Caco-2 (cell line): ENCODE results near the gene RPH3AL. TPM values are rescaled to one million over a fixed set of nuclear protein-coding genes. Genes with fewer than 3 reads are reported as not detected.

Experiments used
- BruUV-seq: library from RNA; stranded (reverse); fragments of 400-500 nt; replicated peaks from 2 replicates; lab custom pipeline; 2021; lab: Mats Ljungman, UMichigan
- CTCF ChIA-PET: fragments of 300-600 bp; sonication (Branson Sonifier 250); formaldehyde crosslinking; loops from one replicate; lab custom pipeline; 2022; ENCODE audit warnings: antibody characterized with exemption; lab: Charles Lee
- POLR2A ChIA-PET: fragments of 300-600 bp; sonication (Branson Sonifier 250); formaldehyde crosslinking; loops from one replicate; lab custom pipeline; 2022; ENCODE audit warnings: antibody characterized with exemption; lab: Charles Lee
- DNase-seq, 2 experiments: peaks; one replicate each; pipeline versions ENCODE4 v3.0.0 to v3.0.0-alpha.2; 2020 to 2022
- H3K27me3 ChIP-seq: replicated peaks from 2 replicates; pipeline ENCODE4 v1.6.0; 2011; ENCODE audit warnings: low read length; ENCODE audit not compliant: control insufficient read depth, insufficient read depth
- H3K36me3 ChIP-seq: 2 replicates; pipeline ENCODE4 v1.5.1; 2011; ENCODE audit warnings: low read length; ENCODE audit not compliant: control insufficient read depth, insufficient read depth
- H3K4me1 ChIP-seq: fragments of 250-450 bp; sonication (Bioruptor Pico); 2 replicates; pipeline ENCODE4 v1.5.1; 2020; ENCODE audit warnings: mild to moderate bottlenecking
- H3K4me3 ChIP-seq: 2 replicates; pipeline ENCODE4 v1.5.1; 2011; ENCODE audit warnings: low read depth, mild to moderate bottlenecking, control low read depth, low read length
- H3K9me3 ChIP-seq: fragments of 250-450 bp; sonication (Bioruptor Pico); 2 replicates; pipeline ENCODE4 v1.5.1; 2020; ENCODE audit warnings: mild to moderate bottlenecking, moderate library complexity
- H3K27ac Mint-ChIP-seq: one replicate; pipeline ENCODE4 v1.8.0; 2022; ENCODE audit warnings: mixed read lengths; ENCODE audit not compliant: unreplicated experiment
- H3K27me3 Mint-ChIP-seq: one replicate; pipeline ENCODE4 v1.8.0; 2022; ENCODE audit warnings: mixed read lengths; ENCODE audit not compliant: insufficient read depth, unreplicated experiment
- H3K36me3 Mint-ChIP-seq: one replicate; pipeline ENCODE4 v1.8.0; 2022; ENCODE audit warnings: mild to moderate bottlenecking, mixed read lengths; ENCODE audit not compliant: insufficient read depth, unreplicated experiment
- H3K4me1 Mint-ChIP-seq: one replicate; pipeline ENCODE4 v1.8.0; 2022; ENCODE audit warnings: low read depth, mixed read lengths; ENCODE audit not compliant: unreplicated experiment
- H3K4me3 Mint-ChIP-seq: one replicate; pipeline ENCODE4 v1.8.0; 2022; ENCODE audit warnings: mild to moderate bottlenecking, moderate library complexity, mixed read lengths; ENCODE audit not compliant: unreplicated experiment
- H3K9me3 Mint-ChIP-seq: one replicate; pipeline ENCODE4 v1.8.0; 2022; ENCODE audit warnings: mixed read lengths; ENCODE audit not compliant: unreplicated experiment
- intact Hi-C: fragments of 100-400 bp; cut with micrococcal nuclease; formaldehyde crosslinking; loops from one replicate; pipeline ENCODE4 v1.10.0; 2022; ENCODE audit not compliant: unreplicated experiment
- total RNA-seq: library from RNA; stranded (reverse); gene quantifications from 2 replicates; pipeline ENCODE4 v1.2.3, GENCODE V29; 2022
- TF ChIP-seq, protein P1 (sequence below), 2 experiments: fragments of 200-600 bp in 1 of 2; IDR thresholded peaks; 1 replicate in 1 of 2; 2 replicates in 1 of 2; pipeline versions ENCODE4 v1.5.1 to v1.8.0; 2011 to 2022; ENCODE audit warnings: antibody characterized with exemption in 1 of 2, control low read depth in 1 of 2, inconsistent platforms in 1 of 2, low read depth in 1 of 2, low read length in 1 of 2, mild to moderate bottlenecking in 1 of 2, moderate library complexity in 1 of 2; ENCODE audit not compliant: insufficient read depth in 1 of 2, severe bottlenecking in 1 of 2, unreplicated experiment in 1 of 2

RPH3AL gene
- total RNA-seq, 1 experiment from 2014 or later: 36.0 TPM

GRCh38 chr17:213286-214105 lies 139.1 kb downstream of the RPH3AL start:
- CTCF ChIA-PET: no interaction called here
- Histone ChIP-seq H3K4me3 (no peak overlapping the region), H3K27me3 (no peaks in the 10 kb centered on the region), H3K36me3 (no peaks in the 10 kb centered on the region; the same call in 1 of the 2 replicates), H3K9me3 (0 out of 2 replicates have a peak, but pooled peaks cover 2% of the 10 kb centered on the region), H3K4me1 (no peaks in the 10 kb centered on the region)
- Mint-ChIP-seq H3K4me3 (no peak overlapping the region), H3K9me3 (no peaks in the 10 kb centered on the region), H3K36me3 (peaks cover 10% of the 10 kb centered on the region), H3K27ac (no peak overlapping the region), H3K4me1 (no peaks in the 10 kb centered on the region), H3K27me3 (no peaks in the 10 kb centered on the region)
- intact Hi-C loops: no loop called here
- DNase-seq: peak in 1 of 2 experiments; percentile 27
- POLR2A ChIA-PET: no interaction called here
- no TSS peak for BruUV-seq
- TF ChIP-seq, protein P1, sequence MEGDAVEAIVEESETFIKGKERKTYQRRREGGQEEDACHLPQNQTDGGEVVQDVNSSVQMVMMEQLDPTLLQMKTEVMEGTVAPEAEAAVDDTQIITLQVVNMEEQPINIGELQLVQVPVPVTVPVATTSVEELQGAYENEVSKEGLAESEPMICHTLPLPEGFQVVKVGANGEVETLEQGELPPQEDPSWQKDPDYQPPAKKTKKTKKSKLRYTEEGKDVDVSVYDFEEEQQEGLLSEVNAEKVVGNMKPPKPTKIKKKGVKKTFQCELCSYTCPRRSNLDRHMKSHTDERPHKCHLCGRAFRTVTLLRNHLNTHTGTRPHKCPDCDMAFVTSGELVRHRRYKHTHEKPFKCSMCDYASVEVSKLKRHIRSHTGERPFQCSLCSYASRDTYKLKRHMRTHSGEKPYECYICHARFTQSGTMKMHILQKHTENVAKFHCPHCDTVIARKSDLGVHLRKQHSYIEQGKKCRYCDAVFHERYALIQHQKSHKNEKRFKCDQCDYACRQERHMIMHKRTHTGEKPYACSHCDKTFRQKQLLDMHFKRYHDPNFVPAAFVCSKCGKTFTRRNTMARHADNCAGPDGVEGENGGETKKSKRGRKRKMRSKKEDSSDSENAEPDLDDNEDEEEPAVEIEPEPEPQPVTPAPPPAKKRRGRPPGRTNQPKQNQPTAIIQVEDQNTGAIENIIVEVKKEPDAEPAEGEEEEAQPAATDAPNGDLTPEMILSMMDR (IDR thresholded peaks at IDR 0.05; ENCODE audit: insufficient read depth in 1 of 2, low read depth in 1 of 2, low read length in 1 of 2, severe bottlenecking in 1 of 2, unreplicated experiment in 1 of 2): no peak

DNA sequence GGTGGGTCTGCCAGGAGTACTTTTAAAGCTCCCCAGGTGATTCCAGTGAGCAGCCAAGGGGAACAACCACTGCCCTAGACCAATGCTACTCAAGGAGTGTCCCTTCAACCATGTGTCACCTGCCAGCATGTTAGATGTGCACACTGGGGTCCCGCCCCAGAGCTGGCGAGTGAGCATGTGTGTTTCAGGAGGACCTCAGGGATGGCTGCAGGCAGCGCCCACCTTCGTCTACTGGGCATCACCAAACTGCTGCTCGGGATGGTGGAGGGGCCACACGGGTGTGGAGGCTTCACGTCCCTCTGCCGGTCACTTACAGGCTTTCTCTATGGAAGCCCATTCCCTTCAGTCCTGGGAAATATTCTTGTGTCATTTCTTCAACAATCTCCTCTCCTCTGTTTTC lies 142.2 kb downstream of the RPH3AL start:
- Mint-ChIP-seq H3K4me1 (no peaks in the 10 kb centered on the region), H3K9me3 (peaks cover 13% of the 10 kb centered on the region), H3K36me3 (peaks cover 26% of the 10 kb centered on the region), H3K27me3 (no peaks in the 10 kb centered on the region), H3K4me3 (no peak overlapping the region), H3K27ac (no peak overlapping the region)
- H3K4me3 ChIP-seq: no peak overlapping the region
- CTCF ChIA-PET: no interaction called here
- H3K27me3 ChIP-seq: no peaks in the 10 kb centered on the region
- no peaks in the 10 kb centered on the region for H3K4me1 ChIP-seq
- intact Hi-C loops: no loop called here
- TF ChIP-seq, protein P1 (IDR thresholded peaks at IDR 0.05; ENCODE audit: insufficient read depth in 1 of 2, low read depth in 1 of 2, low read length in 1 of 2, severe bottlenecking in 1 of 2, unreplicated experiment in 1 of 2): no peak
- 0 out of 2 replicates have a peak, but pooled peaks cover 2% of the 10 kb centered on the region for H3K9me3 ChIP-seq
- DNase-seq: peak in 1 of 2 experiments; percentile 22
- BruUV-seq: no TSS peak
- H3K36me3 ChIP-seq: no peaks in the 10 kb centered on the region; the same call in 1 of the 2 replicates
- POLR2A ChIA-PET: no interaction called here

GRCh38 chr17:208429-208828 lies 144.2 kb downstream of the RPH3AL start:
- POLR2A ChIA-PET: no interaction called here
- peaks cover 3% of the 10 kb centered on the region for H3K27me3 Mint-ChIP-seq
- Histone ChIP-seq H3K36me3 (no peaks in the 10 kb centered on the region; the same call in 1 of the 2 replicates), H3K27me3 (no peaks in the 10 kb centered on the region), H3K4me3 (no peak overlapping the region), H3K9me3 (0 out of 2 replicates have a peak, but pooled peaks cover 2% of the 10 kb centered on the region), H3K4me1 (no peaks in the 10 kb centered on the region)
- DNase-seq: peak in 1 of 2 experiments; percentile 9
- TF ChIP-seq, protein P1 (IDR thresholded peaks at IDR 0.05; ENCODE audit: insufficient read depth in 1 of 2, low read depth in 1 of 2, low read length in 1 of 2, severe bottlenecking in 1 of 2, unreplicated experiment in 1 of 2): no peak
- BruUV-seq: no TSS peak
- no peaks in the 10 kb centered on the region for H3K4me1 Mint-ChIP-seq
- no peak overlapping the region for H3K27ac Mint-ChIP-seq
- H3K4me3 Mint-ChIP-seq: no peak overlapping the region
- intact Hi-C loops: no loop called here
- peaks cover 13% of the 10 kb centered on the region for H3K9me3 Mint-ChIP-seq
- CTCF ChIA-PET: interaction anchor here (0.9 kb wide), 1 partner anchor 12 kb away, joined by 3 read pairs; no protein-coding TSS in a partner anchor
- H3K36me3 Mint-ChIP-seq: peaks cover 27% of the 10 kb centered on the region
